Panc1 (cell line): ENCODE results near the gene DEFB131B.
"Not testable (repeated sequence)": the region's sequence is repeated elsewhere in the genome, so short reads cannot be mapped to it uniquely, and the experiment has no call there.

Experiments
- POLR2AphosphoS5 ChIP-seq: IDR thresholded peaks from 2 replicates; pipeline ENCODE4 v1.6.1; 2012; ENCODE audit warnings: mild to moderate bottlenecking, low read depth, low read length, moderate library complexity
- SIN3A ChIP-seq: IDR thresholded peaks from 2 replicates; pipeline ENCODE4 v1.6.1; 2012; ENCODE audit warnings: low read depth, mild to moderate bottlenecking, low read length, moderate library complexity, borderline replicate concordance; ENCODE audit not compliant: insufficient read depth
- TF ChIP-seq, protein P1 (sequence below): fragments of 450-650 bp; IDR thresholded peaks from 2 replicates; pipeline ENCODE4 v1.5.1; 2017; ENCODE audit warnings: mild to moderate bottlenecking
- TF ChIP-seq, protein P2 (sequence below), 2 experiments: IDR thresholded peaks; 2 replicates each; pipeline ENCODE4 v1.6.1; 2011 to 2012; ENCODE audit warnings: low read depth in 2 of 2, control low read depth in 1 of 2, low read length in 1 of 2, mild to moderate bottlenecking in 1 of 2, moderate library complexity in 1 of 2; ENCODE audit not compliant: insufficient read depth in 1 of 2

DNA sequence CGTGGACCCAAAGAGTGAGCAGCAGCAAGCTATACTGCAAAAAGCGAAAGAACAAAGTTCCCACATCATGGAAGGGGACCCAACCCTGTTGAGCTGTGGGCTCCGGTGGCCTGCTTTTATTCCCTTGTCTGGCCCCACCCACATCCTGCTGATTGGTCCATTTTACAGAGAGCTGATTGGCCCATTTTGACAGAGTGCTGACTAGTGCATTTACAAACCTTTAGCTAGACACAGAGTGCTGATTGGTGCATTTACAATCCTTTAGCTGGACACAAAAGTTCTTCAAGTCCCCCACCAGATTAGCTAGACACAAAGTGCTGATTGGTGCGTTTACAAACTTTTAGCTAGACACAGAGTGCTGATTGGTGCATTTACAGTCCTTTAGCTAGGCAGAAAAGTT is 34.9 kb upstream of the DEFB131B start:
- not testable (repeated sequence) for TF ChIP-seq POLR2AphosphoS5, SIN3A
- TF ChIP-seq, protein P1, sequence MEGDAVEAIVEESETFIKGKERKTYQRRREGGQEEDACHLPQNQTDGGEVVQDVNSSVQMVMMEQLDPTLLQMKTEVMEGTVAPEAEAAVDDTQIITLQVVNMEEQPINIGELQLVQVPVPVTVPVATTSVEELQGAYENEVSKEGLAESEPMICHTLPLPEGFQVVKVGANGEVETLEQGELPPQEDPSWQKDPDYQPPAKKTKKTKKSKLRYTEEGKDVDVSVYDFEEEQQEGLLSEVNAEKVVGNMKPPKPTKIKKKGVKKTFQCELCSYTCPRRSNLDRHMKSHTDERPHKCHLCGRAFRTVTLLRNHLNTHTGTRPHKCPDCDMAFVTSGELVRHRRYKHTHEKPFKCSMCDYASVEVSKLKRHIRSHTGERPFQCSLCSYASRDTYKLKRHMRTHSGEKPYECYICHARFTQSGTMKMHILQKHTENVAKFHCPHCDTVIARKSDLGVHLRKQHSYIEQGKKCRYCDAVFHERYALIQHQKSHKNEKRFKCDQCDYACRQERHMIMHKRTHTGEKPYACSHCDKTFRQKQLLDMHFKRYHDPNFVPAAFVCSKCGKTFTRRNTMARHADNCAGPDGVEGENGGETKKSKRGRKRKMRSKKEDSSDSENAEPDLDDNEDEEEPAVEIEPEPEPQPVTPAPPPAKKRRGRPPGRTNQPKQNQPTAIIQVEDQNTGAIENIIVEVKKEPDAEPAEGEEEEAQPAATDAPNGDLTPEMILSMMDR, result not testable (repeated sequence)
- TF ChIP-seq, protein P2, sequence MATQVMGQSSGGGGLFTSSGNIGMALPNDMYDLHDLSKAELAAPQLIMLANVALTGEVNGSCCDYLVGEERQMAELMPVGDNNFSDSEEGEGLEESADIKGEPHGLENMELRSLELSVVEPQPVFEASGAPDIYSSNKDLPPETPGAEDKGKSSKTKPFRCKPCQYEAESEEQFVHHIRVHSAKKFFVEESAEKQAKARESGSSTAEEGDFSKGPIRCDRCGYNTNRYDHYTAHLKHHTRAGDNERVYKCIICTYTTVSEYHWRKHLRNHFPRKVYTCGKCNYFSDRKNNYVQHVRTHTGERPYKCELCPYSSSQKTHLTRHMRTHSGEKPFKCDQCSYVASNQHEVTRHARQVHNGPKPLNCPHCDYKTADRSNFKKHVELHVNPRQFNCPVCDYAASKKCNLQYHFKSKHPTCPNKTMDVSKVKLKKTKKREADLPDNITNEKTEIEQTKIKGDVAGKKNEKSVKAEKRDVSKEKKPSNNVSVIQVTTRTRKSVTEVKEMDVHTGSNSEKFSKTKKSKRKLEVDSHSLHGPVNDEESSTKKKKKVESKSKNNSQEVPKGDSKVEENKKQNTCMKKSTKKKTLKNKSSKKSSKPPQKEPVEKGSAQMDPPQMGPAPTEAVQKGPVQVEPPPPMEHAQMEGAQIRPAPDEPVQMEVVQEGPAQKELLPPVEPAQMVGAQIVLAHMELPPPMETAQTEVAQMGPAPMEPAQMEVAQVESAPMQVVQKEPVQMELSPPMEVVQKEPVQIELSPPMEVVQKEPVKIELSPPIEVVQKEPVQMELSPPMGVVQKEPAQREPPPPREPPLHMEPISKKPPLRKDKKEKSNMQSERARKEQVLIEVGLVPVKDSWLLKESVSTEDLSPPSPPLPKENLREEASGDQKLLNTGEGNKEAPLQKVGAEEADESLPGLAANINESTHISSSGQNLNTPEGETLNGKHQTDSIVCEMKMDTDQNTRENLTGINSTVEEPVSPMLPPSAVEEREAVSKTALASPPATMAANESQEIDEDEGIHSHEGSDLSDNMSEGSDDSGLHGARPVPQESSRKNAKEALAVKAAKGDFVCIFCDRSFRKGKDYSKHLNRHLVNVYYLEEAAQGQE (IDR thresholded peaks at IDR 0.05; ENCODE audit: insufficient read depth in 1 of 2, low read depth in 2 of 2, low read length in 1 of 2), result not testable (repeated sequence)
